GM11168 (cell line): ENCODE measurements around the gene SNX5.

Source experiments
- in situ Hi-C: fragments of 300-500 bp; cut with MboI; formaldehyde crosslinking; loops from one replicate; pipeline ENCODE4 v1.12.0; 2022; ENCODE audit warnings: low sequenced_read_pairs; ENCODE audit not compliant: unreplicated experiment

The SNX5 gene

GRCh38 chr20:17925940-17926300, 42.7 kb downstream of the SNX5 start:
- in situ Hi-C loops: loop anchor here (25.0 kb wide), 1 partner anchor 389 kb away; the partner anchor contains the start of gene BFSP1

- in situ Hi-C loops: loop anchor here (25.0 kb wide), 1 partner anchor 388 kb away; the partner anchor contains the start of gene BFSP1
These were observed 43.3 kb downstream of the SNX5 start for GRCh38 chr20:17925141-17925939.

- in situ Hi-C loops: no loop called here
These were observed 46.8 kb downstream of the SNX5 start for GRCh38 chr20:17921774-17922173.

GRCh38 chr20:17919149-17919548, 49.4 kb downstream of the SNX5 start:
- in situ Hi-C loops: no loop called here

- in situ Hi-C loops: no loop called here
These were observed 50.6 kb downstream of the SNX5 start for GRCh38 chr20:17917832-17918618.

- in situ Hi-C loops: no loop called here
These were observed 52.1 kb downstream of the SNX5 start for GRCh38 chr20:17916433-17916891.

- in situ Hi-C loops: no loop called here
These were observed 53.6 kb downstream of the SNX5 start for GRCh38 chr20:17914957-17915356.

GRCh38 chr20:17912916-17913315, 55.7 kb downstream of the SNX5 start:
- in situ Hi-C loops: no loop called here

GRCh38 chr20:17911927-17912326, 56.7 kb downstream of the SNX5 start:
- in situ Hi-C loops: no loop called here

- in situ Hi-C loops: no loop called here
These were observed 57.7 kb downstream of the SNX5 start for GRCh38 chr20:17910828-17911294.

GRCh38 chr20:17909869-17910321, 58.7 kb downstream of the SNX5 start:
- in situ Hi-C loops: no loop called here

GRCh38 chr20:17905544-17905943, 63.0 kb downstream of the SNX5 start:
- in situ Hi-C loops: no loop called here

GRCh38 chr20:17904027-17904426, 64.6 kb downstream of the SNX5 start:
- in situ Hi-C loops: no loop called here

GRCh38 chr20:17902531-17903083, 66.0 kb downstream of the SNX5 start:
- in situ Hi-C loops: no loop called here

GRCh38 chr20:17901971-17902370, 66.6 kb downstream of the SNX5 start:
- in situ Hi-C loops: no loop called here

- in situ Hi-C loops: loop anchor here (10.0 kb wide), 1 partner anchor 224 kb away; no protein-coding TSS in a partner anchor
These were observed 70.0 kb downstream of the SNX5 start for GRCh38 chr20:17898548-17898994.

GRCh38 chr20:17897566-17898307, 70.9 kb downstream of the SNX5 start:
- in situ Hi-C loops: loop anchor here (10.0 kb wide), 1 partner anchor 223 kb away; no protein-coding TSS in a partner anchor

- in situ Hi-C loops: loop anchor here (10.0 kb wide), 1 partner anchor 222 kb away; no protein-coding TSS in a partner anchor
These were observed 71.7 kb downstream of the SNX5 start for GRCh38 chr20:17896771-17897369.

- in situ Hi-C loops: loop anchor here (10.0 kb wide), 1 partner anchor 221 kb away; no protein-coding TSS in a partner anchor
These were observed 72.3 kb downstream of the SNX5 start for GRCh38 chr20:17896193-17896723.
